A549 (cell line): ENCODE results near the gene NFATC3. TPM values are rescaled to one million over a fixed set of nuclear protein-coding genes. Genes with fewer than 3 reads are reported as not detected.

ENCODE experiments used
- ATAC-seq, 2 experiments: fragments of 200-7000 bp in 1 of 2; fragments of >200 bp in 1 of 2; cut with Nextera tagmentation in 1 of 2; cut with Tn5 transposase in 1 of 2; 3 replicates each; pipeline versions ENCODE4 v1.8.0 to v1.9.1; 2018 to 2020; ENCODE audit warnings: mild to moderate bottlenecking in 1 of 2, moderate library complexity in 1 of 2
- CTCF ChIA-PET: fragments of 300-600 bp; sonication (Branson Sonifier 250); formaldehyde crosslinking; extraction: SDS; loops from one replicate; lab custom pipeline; 2021; ENCODE audit warnings: antibody characterized with exemption, inconsistent platforms; lab: Yijun Ruan, JAX
- POLR2A ChIA-PET: fragments of 350-600 bp; formaldehyde crosslinking; extraction: SDS; loops from one replicate; lab custom pipeline; 2021; ENCODE audit warnings: antibody characterized with exemption, inconsistent platforms; lab: Yijun Ruan, JAX
- DNase-seq, 2 experiments: peaks; one replicate each; pipeline versions ENCODE4 v3.0.0 to v3.0.0-alpha.2; 2011 to 2016; ENCODE audit warnings: low read depth in 1 of 2, low spot score in 1 of 2
- FAIRE-seq: peaks from 2 replicates; lab custom pipeline; 2011; peaks lifted over from hg19 to GRCh38; lab: Jason Lieb, UNC
- H3K27ac ChIP-seq, 2 experiments: fragments of >200 bp; sonication (Bioruptor Twin); formaldehyde crosslinking; 3 replicates each; pipeline ENCODE4 v1.5.1; 2016 to 2017
- H3K4me1 ChIP-seq: fragments of >200 bp; sonication (Bioruptor Twin); formaldehyde crosslinking; 3 replicates; pipeline ENCODE4 v1.6.1; 2016
- H3K4me2 ChIP-seq: fragments of >200 bp; sonication (Bioruptor Twin); formaldehyde crosslinking; 3 replicates; pipeline ENCODE4 v1.6.1; 2016
- H3K4me3 ChIP-seq: fragments of >200 bp; sonication (Bioruptor Twin); formaldehyde crosslinking; 3 replicates; pipeline ENCODE4 v1.5.1; 2016
- H3K9me3 ChIP-seq: fragments of >200 bp; sonication (Bioruptor Twin); formaldehyde crosslinking; 3 replicates; pipeline ENCODE4 v1.6.1; 2016
- BCL3 ChIP-seq: fragments of >200 bp; sonication (Bioruptor Twin); formaldehyde crosslinking; IDR thresholded peaks from 3 replicates; pipeline ENCODE4 v1.6.1; 2016
- CBX2 ChIP-seq: fragments of 200-600 bp; sonication (generic); IDR thresholded peaks from 2 replicates; pipeline ENCODE4 v1.6.1; 2016; ENCODE audit warnings: low read depth, mild to moderate bottlenecking, borderline replicate concordance
- CBX8 ChIP-seq: fragments of 200-600 bp; sonication (generic); IDR thresholded peaks from 2 replicates; pipeline ENCODE4 v1.6.1; 2016
- CHD2 ChIP-seq: fragments of 150-350 bp; IDR thresholded peaks from 2 replicates; pipeline ENCODE4 v1.6.1; 2014; ENCODE audit warnings: low read length; ENCODE audit not compliant: partially characterized antibody
- CHD4 ChIP-seq: fragments of 200-600 bp; sonication (generic); IDR thresholded peaks from 2 replicates; pipeline ENCODE4 v1.6.1; 2016; ENCODE audit warnings: antibody characterized with exemption, mild to moderate bottlenecking, borderline replicate concordance
- EHF ChIP-seq: fragments of 250-450 bp; sonication (Bioruptor Pico); IDR thresholded peaks from 2 replicates; pipeline ENCODE4 v1.5.0; 2020; ENCODE audit warnings: mild to moderate bottlenecking
- EHMT2 ChIP-seq: fragments of 200-600 bp; sonication (generic); IDR thresholded peaks from 2 replicates; pipeline ENCODE4 v1.6.1; 2016; ENCODE audit warnings: antibody characterized with exemption, low read depth, mild to moderate bottlenecking, moderate library complexity
- ELK1 ChIP-seq: fragments of 150-350 bp; IDR thresholded peaks from 2 replicates; pipeline ENCODE4 v1.6.1; 2014; ENCODE audit warnings: low read depth, mild to moderate bottlenecking, low read length
- FOXS1 ChIP-seq: fragments of 250-450 bp; sonication (Bioruptor Pico); IDR thresholded peaks from 2 replicates; pipeline ENCODE4 v1.5.0; 2020; ENCODE audit warnings: mild to moderate bottlenecking, moderate library complexity
- HES2 ChIP-seq: fragments of >200 bp; sonication (Bioruptor Twin); formaldehyde crosslinking; IDR thresholded peaks from 2 replicates; pipeline ENCODE4 v1.6.1; 2016
- HOXA7 ChIP-seq: fragments of 250-450 bp; sonication (Bioruptor Pico); IDR thresholded peaks from 2 replicates; pipeline ENCODE4 v1.5.0; 2020; ENCODE audit warnings: mild to moderate bottlenecking, moderate library complexity
- HOXB13 ChIP-seq: fragments of 250-450 bp; sonication (Bioruptor Pico); IDR thresholded peaks from 2 replicates; pipeline ENCODE4 v1.5.0; 2020; ENCODE audit warnings: low read depth, mild to moderate bottlenecking, moderate library complexity
- JUN ChIP-seq, 2 experiments: fragments of >200 bp; sonication (Bioruptor Twin); formaldehyde crosslinking; IDR thresholded peaks; 2 replicates in 1 of 2; 3 replicates in 1 of 2; pipeline ENCODE4 v1.6.1; 2016 to 2017
- JUNB ChIP-seq: fragments of >200 bp; sonication (Bioruptor Twin); formaldehyde crosslinking; IDR thresholded peaks from 2 replicates; pipeline ENCODE4 v1.6.1; 2016
- MAFK ChIP-seq: fragments of 450-650 bp; IDR thresholded peaks from 2 replicates; pipeline ENCODE4 v1.6.1; 2014; ENCODE audit not compliant: partially characterized antibody
- MYC ChIP-seq: IDR thresholded peaks from 2 replicates; pipeline ENCODE4 v1.6.1; 2012; ENCODE audit warnings: mild to moderate bottlenecking, inconsistent platforms, low read length, improper control_type of control experiment, borderline replicate concordance
- NFE2L2 ChIP-seq: fragments of 150-350 bp; conservative IDR thresholded peaks from 2 replicates; pipeline ENCODE4 v1.6.1; 2014; ENCODE audit warnings: low read length
- POLR2A ChIP-seq: IDR thresholded peaks from 2 replicates; pipeline ENCODE4 v1.6.1; 2012; ENCODE audit warnings: mild to moderate bottlenecking, low read length
- POLR2AphosphoS2 ChIP-seq: conservative IDR thresholded peaks from 2 replicates; pipeline ENCODE4 v1.6.1; 2012; ENCODE audit warnings: low read length, improper control_type of control experiment, inconsistent platforms
- RARB ChIP-seq: fragments of 250-450 bp; sonication (Bioruptor Pico); IDR thresholded peaks from 2 replicates; pipeline ENCODE4 v1.8.0; 2021; ENCODE audit warnings: mild to moderate bottlenecking, moderate library complexity
- RNF2 ChIP-seq: fragments of 200-600 bp; sonication (generic); IDR thresholded peaks from 2 replicates; pipeline ENCODE4 v1.6.1; 2016; ENCODE audit warnings: low read depth, mild to moderate bottlenecking, antibody characterized with exemption, moderate library complexity, borderline replicate concordance
- SMC3 ChIP-seq: fragments of >200 bp; sonication (Bioruptor Twin); formaldehyde crosslinking; IDR thresholded peaks from 3 replicates; pipeline ENCODE4 v1.6.1; 2018; ENCODE audit warnings: inconsistent platforms
- TP53 ChIP-seq: fragments of 250-450 bp; sonication (Bioruptor Pico); IDR thresholded peaks from 2 replicates; pipeline ENCODE4 v1.5.0; 2021; ENCODE audit warnings: mild to moderate bottlenecking, moderate library complexity
- ZFP36 ChIP-seq: fragments of 450-650 bp; IDR thresholded peaks from 2 replicates; pipeline ENCODE4 v1.6.1; 2014; ENCODE audit warnings: borderline replicate concordance; ENCODE audit not compliant: partially characterized antibody
- WGBS: methylation state at CpG from one replicate; pipeline ENCODE4 v1.1.6; 2017; ENCODE audit errors: missing lambda C conversion rate; 5-methylcytosine and 5-hydroxymethylcytosine counted together
- polyA plus RNA-seq, 4 experiments: library from polyadenylated mRNA; depleted of rRNA in 3 of 4; stranded (reverse); fragments of >200 nt; fragmentation: RNase III in 1 of 4; extraction: RNeasy Plus Mini Kit Qiagen cat#74134 plus additional on column Dnase treatment in 1 of 4; gene quantifications; 2 replicates in 3 of 4; 3 replicates in 1 of 4; pipeline ENCODE4 v1.2.3, GENCODE V29; 2011 to 2017
- TF ChIP-seq, protein P1 (sequence below): fragments of 250-450 bp; sonication (Bioruptor Pico); IDR thresholded peaks from 2 replicates; pipeline ENCODE4 v1.5.0; 2021; ENCODE audit warnings: mild to moderate bottlenecking, moderate library complexity, borderline replicate concordance
- TF ChIP-seq, protein P2 (sequence below): fragments of >200 bp; sonication (Bioruptor Twin); formaldehyde crosslinking; IDR thresholded peaks from 3 replicates; pipeline ENCODE4 v1.5.1; 2016

NFATC3 gene
- polyA plus RNA-seq, 2 of the 4 experiments (the other 2 are of a cell fraction), result 13.3 to 23.9 TPM

- no peak for TF ChIP-seq MAFK
Measured at GRCh38 chr16:68088130-68088972, 3.2 kb downstream of the NFATC3 start (continued).

DNA sequence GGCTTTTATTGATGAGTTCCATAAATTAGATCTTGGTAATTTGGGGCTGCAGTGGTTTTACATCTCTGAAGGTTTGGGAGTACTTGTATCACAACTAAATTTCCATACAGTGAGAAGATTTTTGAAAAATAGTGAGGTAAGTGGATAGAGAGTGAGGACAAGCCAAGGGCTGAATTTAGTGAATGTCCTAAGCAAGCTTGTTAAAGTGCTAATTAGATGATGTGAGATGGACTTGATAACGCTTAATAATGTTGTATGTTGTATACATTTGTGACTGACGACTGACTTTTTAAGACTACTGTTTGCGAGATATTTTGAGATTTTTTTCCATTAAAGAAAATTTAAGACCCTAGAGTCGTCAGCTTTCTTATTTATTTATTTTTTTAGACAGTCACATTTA, 3.9 kb downstream of the NFATC3 start:
- no peak for DNase-seq
- POLR2A ChIA-PET, result no interaction called here

DNA sequence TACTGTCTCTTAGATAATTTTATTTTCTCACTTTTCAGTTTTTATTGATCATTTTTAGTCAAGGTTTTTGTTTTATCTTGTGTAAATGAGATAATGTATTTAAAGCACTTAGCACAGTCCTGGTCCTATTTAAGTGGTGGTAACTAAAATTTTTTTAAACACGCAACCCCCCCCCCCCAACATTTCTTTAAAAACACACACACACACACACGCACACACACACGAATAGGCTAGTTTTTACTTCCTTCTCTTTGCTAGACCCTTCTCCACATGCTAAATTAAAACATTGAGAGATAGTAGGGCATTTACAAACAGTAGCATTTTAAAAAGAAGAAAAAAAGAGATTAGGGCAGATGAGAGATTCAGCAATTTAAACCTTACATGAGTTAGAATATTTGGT, 5.0 kb downstream of the NFATC3 start:
- ChIA-PET POLR2A (no interaction called here), CTCF (interaction anchor here (1.0 to 1.5 kb wide), 2 partner anchors 26 to 147 kb away, joined by 3 to 4 read pairs; no protein-coding TSS in a partner anchor)
- no peak overlapping the region for H3K27ac ChIP-seq
- H3K4me2 ChIP-seq, result peak overlapping the region; percentile 3; the same call in 2 of the 3 replicates
- no peak for FAIRE-seq
- TF ChIP-seq ELK1 (no peak), HES2 (no peak), BCL3 (no peak), CBX8 (no peak), CHD4 (no peak), CBX2 (no peak), FOXS1 (no peak), TP53 (CRISPR knock-in tag) (no peak), HOXB13 (CRISPR knock-in tag) (no peak), MYC (no peak), SMC3 (no peak), RARB (CRISPR knock-in tag) (no peak)
- TF ChIP-seq, protein P1, sequence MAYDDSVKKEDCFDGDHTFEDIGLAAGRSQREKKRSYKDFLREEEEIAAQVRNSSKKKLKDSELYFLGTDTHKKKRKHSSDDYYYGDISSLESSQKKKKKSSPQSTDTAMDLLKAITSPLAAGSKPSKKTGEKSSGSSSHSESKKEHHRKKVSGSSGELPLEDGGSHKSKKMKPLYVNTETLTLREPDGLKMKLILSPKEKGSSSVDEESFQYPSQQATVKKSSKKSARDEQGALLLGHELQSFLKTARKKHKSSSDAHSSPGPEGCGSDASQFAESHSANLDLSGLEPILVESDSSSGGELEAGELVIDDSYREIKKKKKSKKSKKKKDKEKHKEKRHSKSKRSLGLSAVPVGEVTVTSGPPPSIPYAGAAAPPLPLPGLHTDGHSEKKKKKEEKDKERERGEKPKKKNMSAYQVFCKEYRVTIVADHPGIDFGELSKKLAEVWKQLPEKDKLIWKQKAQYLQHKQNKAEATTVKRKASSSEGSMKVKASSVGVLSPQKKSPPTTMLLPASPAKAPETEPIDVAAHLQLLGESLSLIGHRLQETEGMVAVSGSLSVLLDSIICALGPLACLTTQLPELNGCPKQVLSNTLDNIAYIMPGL, result no peak
- no peak for ATAC-seq
- peaks cover 55% of the 10 kb centered on the region for H3K4me1 ChIP-seq
- H3K4me3 ChIP-seq, result no peak overlapping the region
- 76% methylated on average over 3 of the region's 3 CpGs for WGBS
- H3K9me3 ChIP-seq, result no peaks in the 10 kb centered on the region
- DNase-seq, result no peak

More for the DNA sequence above, 3.9 kb downstream of the NFATC3 start:
- no peak overlapping the region; the same call in 2 of the 3 replicates for H3K4me2 ChIP-seq
- TF ChIP-seq CHD2, result no peak
- TF ChIP-seq MAFK, result no peak
- no peak for TF ChIP-seq NFE2L2
- TF ChIP-seq HOXA7 (CRISPR knock-in tag), result no peak
- TF ChIP-seq JUNB, result no peak
- TF ChIP-seq ELK1, result no peak
- no peak for TF ChIP-seq POLR2AphosphoS2
- TF ChIP-seq JUN (IDR thresholded peaks at IDR 0.05), result no peak
- TF ChIP-seq EHF (CRISPR knock-in tag), result no peak
- no peak for TF ChIP-seq RNF2
- no peak for TF ChIP-seq POLR2A
- no peak for TF ChIP-seq EHMT2
- TF ChIP-seq, protein P2, sequence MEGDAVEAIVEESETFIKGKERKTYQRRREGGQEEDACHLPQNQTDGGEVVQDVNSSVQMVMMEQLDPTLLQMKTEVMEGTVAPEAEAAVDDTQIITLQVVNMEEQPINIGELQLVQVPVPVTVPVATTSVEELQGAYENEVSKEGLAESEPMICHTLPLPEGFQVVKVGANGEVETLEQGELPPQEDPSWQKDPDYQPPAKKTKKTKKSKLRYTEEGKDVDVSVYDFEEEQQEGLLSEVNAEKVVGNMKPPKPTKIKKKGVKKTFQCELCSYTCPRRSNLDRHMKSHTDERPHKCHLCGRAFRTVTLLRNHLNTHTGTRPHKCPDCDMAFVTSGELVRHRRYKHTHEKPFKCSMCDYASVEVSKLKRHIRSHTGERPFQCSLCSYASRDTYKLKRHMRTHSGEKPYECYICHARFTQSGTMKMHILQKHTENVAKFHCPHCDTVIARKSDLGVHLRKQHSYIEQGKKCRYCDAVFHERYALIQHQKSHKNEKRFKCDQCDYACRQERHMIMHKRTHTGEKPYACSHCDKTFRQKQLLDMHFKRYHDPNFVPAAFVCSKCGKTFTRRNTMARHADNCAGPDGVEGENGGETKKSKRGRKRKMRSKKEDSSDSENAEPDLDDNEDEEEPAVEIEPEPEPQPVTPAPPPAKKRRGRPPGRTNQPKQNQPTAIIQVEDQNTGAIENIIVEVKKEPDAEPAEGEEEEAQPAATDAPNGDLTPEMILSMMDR, result no peak
- TF ChIP-seq ZFP36, result no peak
- TF ChIP-seq, all 56 proteins: peak for 0
- H3K9me3 ChIP-seq, result no peaks in the 10 kb centered on the region
- H3K27ac ChIP-seq, result no peak overlapping the region
- WGBS, result 84% methylated on average over 4 of the region's 4 CpGs
- CTCF ChIA-PET, result interaction anchor here (1.6 kb wide), 1 partner anchor 141 kb away, joined by 3 read pairs; no protein-coding TSS in a partner anchor
- FAIRE-seq, result no peak
- no peak for ATAC-seq
- H3K4me1 ChIP-seq, result peaks cover 57% of the 10 kb centered on the region
- H3K4me3 ChIP-seq, result no peak overlapping the region
